Breast epithelium (tissue), 4 donors: ENCODE measurements around the gene DPEP2NB. TPM values are rescaled to one million over a fixed set of nuclear protein-coding genes. Genes with fewer than 3 reads are reported as not detected.

ENCODE experiments used
- DNase-seq, 2 donors: peaks; one replicate each; pipeline ENCODE4 v3.0.0-alpha.2; 2019; ENCODE audit warnings: low spot score in 2 of 2
- H3K27ac ChIP-seq, 2 donors: fragments of 200-600 bp; sonication (generic) in 1 of 2; one replicate each; pipeline ENCODE4 v1.5.1; 2016 to 2019; ENCODE audit warnings: mild to moderate bottlenecking in 1 of 2
- H3K27me3 ChIP-seq, 2 donors: fragments of 200-600 bp; sonication (generic) in 1 of 2; one replicate each; pipeline versions ENCODE4 v1.5.1 to v1.6.0; 2017 to 2019; ENCODE audit warnings: control low read depth in 1 of 2, mild to moderate bottlenecking in 1 of 2
- H3K36me3 ChIP-seq: fragments of 200-600 bp; one replicate; pipeline ENCODE4 v1.5.1; 2019
- H3K4me1 ChIP-seq, 2 donors: fragments of 200-600 bp; sonication (generic); one replicate each; pipeline ENCODE4 v1.5.1; 2016 to 2019; ENCODE audit warnings: control low read depth in 1 of 2
- H3K4me3 ChIP-seq, 3 donors: fragments of 200-600 bp; sonication (generic); 1 replicate in 2 of 3; 2 replicates in 1 of 3; pipeline ENCODE4 v1.5.1; 2016 to 2019; ENCODE audit warnings: mild to moderate bottlenecking in 3 of 3, moderate library complexity in 2 of 3
- H3K9me3 ChIP-seq, 2 donors: fragments of 200-600 bp; sonication (generic) in 1 of 2; one replicate each; pipeline ENCODE4 v1.5.1; 2016 to 2019; ENCODE audit warnings: control low read depth in 1 of 2
- CTCF ChIP-seq, 3 donors: fragments of 450-650 bp; IDR thresholded peaks; one replicate each; pipeline ENCODE4 v1.5.1; 2016 to 2017; ENCODE audit warnings: antibody characterized with exemption in 3 of 3, mild to moderate bottlenecking in 3 of 3, moderate library complexity in 3 of 3
- POLR2A ChIP-seq: fragments of 450-650 bp; IDR thresholded peaks from one replicate; pipeline ENCODE4 v1.6.1; 2016; ENCODE audit warnings: antibody characterized with exemption, mild to moderate bottlenecking, moderate library complexity
- POLR2AphosphoS5 ChIP-seq, 3 donors: sonication (generic); formaldehyde crosslinking; IDR thresholded peaks; one replicate each; pipeline ENCODE4 v1.6.1; 2017; ENCODE audit warnings: antibody characterized with exemption in 3 of 3
- intact Hi-C: fragments of 100-400 bp; cut with DNase I; formaldehyde crosslinking; loops from one replicate; pipeline ENCODE4 v1.15.1; 2023; ENCODE audit warnings: low total_unique reads
- total RNA-seq, 3 donors: library from RNA; depleted of rRNA; stranded (reverse); fragments of >200 nt; gene quantifications; one replicate each; pipeline ENCODE4 v1.1.0, GENCODE V29; 2016

DPEP2NB gene
- total RNA-seq, 3 donors from 2014 or later, result not detected

GRCh38 chr16:67982011-67982696, 33.6 kb downstream of the DPEP2NB start:
- TF ChIP-seq CTCF (IDR thresholded peaks at IDR 0.05) (no peak), POLR2A (no peak), POLR2AphosphoS5 (IDR thresholded peaks at IDR 0.05) (no peak)
- no peaks in the 10 kb centered on the region for H3K4me1 ChIP-seq
- intact Hi-C loops, result no loop called here

GRCh38 chr16:67979955-67980678, 35.6 kb downstream of the DPEP2NB start, which contains the start of gene DPEP3:
DPEP3 (minus strand) TSS chr16:67980499; CDS start chr16:67980380, 119 bp downstream.
- no peak within 1 kb of the TSS for H3K27ac ChIP-seq
- no peak for TF ChIP-seq POLR2AphosphoS5 (IDR thresholded peaks at IDR 0.05)
- no peak for TF ChIP-seq CTCF (IDR thresholded peaks at IDR 0.05)
- no peak for TF ChIP-seq POLR2A
- H3K36me3 ChIP-seq, result no peaks in the 10 kb centered on the region
- no peak within 1 kb of the TSS for H3K4me3 ChIP-seq
- intact Hi-C loops, result loop anchor here (5.0 kb wide), 1 partner anchor 57 kb away; no protein-coding TSS in a partner anchor
- no peaks in the 10 kb centered on the region for H3K27me3 ChIP-seq
- no peaks in the 10 kb centered on the region for H3K4me1 ChIP-seq
- DNase-seq, result no peak
- H3K9me3 ChIP-seq, result no peaks in the 10 kb centered on the region

More at GRCh38 chr16:67982011-67982696, 33.6 kb downstream of the DPEP2NB start:
- H3K4me3 ChIP-seq, result peak overlapping the region in 1 of 3 donors; percentile 41
- no peak overlapping the region for H3K27ac ChIP-seq
- H3K27me3 ChIP-seq, result no peaks in the 10 kb centered on the region
- no peak for DNase-seq
- no peaks in the 10 kb centered on the region for H3K9me3 ChIP-seq
- H3K36me3 ChIP-seq, result no peaks in the 10 kb centered on the region

DNA sequence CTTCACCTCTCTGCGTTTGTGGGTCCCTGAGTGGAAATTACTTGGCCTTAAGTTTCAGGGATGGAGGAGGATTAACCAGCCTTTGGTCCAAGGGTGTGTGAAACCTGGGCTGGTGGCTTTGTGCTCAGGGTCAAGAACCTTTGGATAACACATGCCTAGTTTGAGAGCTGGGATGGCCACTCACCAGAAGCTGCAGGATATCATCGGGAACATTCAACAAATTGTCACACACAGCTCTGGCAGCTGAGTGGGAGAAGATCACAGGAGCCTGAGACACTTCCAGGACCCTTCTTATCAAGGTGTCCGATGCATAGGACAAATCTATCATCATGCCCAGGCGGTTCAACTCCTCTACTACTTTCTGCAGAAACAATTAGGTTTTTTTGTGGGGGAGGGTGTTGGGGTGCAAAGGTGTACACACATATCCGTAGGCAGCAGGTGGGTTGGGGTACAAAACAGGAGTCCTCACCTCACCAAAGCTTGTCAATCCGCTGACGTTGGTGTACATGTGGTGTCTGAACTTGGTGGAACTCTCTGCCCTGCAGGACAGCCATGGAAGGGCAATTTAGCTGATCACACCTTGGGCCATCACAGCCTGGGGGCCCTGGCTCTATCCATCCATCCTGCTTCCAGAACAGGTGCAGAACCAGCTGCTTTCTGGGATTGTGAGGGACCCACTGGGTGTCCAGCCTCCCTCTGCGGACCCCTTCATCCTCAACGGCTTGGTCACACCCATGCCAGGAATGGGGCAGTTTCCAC, 38.1 kb downstream of the DPEP2NB start:
- Histone ChIP-seq H3K36me3 (no peaks in the 10 kb centered on the region), H3K9me3 (no peaks in the 10 kb centered on the region), H3K4me3 (no peak overlapping the region), H3K27ac (no peak overlapping the region), H3K4me1 (no peaks in the 10 kb centered on the region), H3K27me3 (no peaks in the 10 kb centered on the region)
- intact Hi-C loops, result loop anchor here (5.0 kb wide), 1 partner anchor 60 kb away; no protein-coding TSS in a partner anchor
- TF ChIP-seq POLR2A, result no peak
- no peak for TF ChIP-seq POLR2AphosphoS5 (IDR thresholded peaks at IDR 0.05)
- TF ChIP-seq CTCF (IDR thresholded peaks at IDR 0.05), result no peak
- DNase-seq, result no peak

DNA sequence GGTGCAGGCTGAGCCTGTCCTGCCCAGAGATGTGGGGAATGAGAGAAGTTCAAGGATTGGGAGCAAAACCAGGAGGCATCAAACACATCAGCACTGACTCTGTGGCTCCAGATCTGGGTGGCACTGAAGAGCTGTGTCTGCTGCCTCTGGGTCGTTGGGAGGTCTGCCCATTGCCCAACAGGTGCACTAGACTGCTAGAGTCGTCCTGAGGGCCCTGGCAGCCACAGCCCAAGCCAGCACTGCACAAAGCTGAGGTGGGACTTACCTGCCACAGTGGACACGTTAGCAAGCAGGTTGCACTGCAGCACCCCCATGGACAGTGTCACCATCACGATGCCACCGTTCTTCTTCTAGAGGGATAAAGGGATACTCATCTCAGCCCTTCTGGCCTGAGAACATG, 38.7 kb downstream of the DPEP2NB start:
- intact Hi-C loops, result loop anchor here (5.0 kb wide), 1 partner anchor 60 kb away; no protein-coding TSS in a partner anchor
- no peak for DNase-seq
- no peaks in the 10 kb centered on the region for H3K36me3 ChIP-seq
- TF ChIP-seq POLR2A (no peak), POLR2AphosphoS5 (IDR thresholded peaks at IDR 0.05) (no peak), CTCF (IDR thresholded peaks at IDR 0.05) (no peak)
- H3K4me1 ChIP-seq, result no peaks in the 10 kb centered on the region
- H3K9me3 ChIP-seq, result no peaks in the 10 kb centered on the region
- no peaks in the 10 kb centered on the region for H3K27me3 ChIP-seq
- no peak overlapping the region for H3K27ac ChIP-seq
- H3K4me3 ChIP-seq, result no peak overlapping the region
